H54 (cell line): ENCODE data around the gene GNAQ.

ENCODE experiments used
- DNase-seq: peaks from one replicate; pipeline ENCODE4 v3.0.0; 2011; ENCODE audit warnings: low spot score, mixed read lengths; ENCODE audit not compliant: insufficient read length
- FAIRE-seq: peaks from 3 replicates; lab custom pipeline; 2011; peaks lifted over from hg19 to GRCh38; lab: Jason Lieb, UNC
- POLR2A ChIP-seq: IDR thresholded peaks from 2 replicates; pipeline ENCODE4 v1.6.1; 2011; ENCODE audit warnings: low read depth, mild to moderate bottlenecking, low read length

GNAQ gene

DNA sequence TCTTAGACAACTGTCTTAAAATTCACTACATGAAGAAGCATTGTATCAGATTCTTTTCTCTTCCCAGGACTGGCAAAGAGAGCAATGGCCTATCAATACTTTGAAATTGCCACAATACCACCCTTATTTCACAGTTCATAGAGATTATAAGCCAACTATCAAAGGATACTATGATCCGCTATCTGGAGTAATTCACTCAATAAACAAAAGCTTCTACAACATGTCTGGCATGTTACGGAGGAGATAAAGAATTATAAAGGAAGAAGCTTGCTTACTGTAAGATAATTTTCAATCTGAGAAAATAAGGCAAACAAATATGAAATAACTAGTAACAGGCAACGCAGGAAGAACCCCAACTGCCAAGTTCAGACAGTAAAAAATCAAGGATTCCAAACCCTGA is 114.8 kb downstream of the GNAQ start:
- FAIRE-seq (no peak), DNase-seq (no peak)
- TF ChIP-seq POLR2A: no peak

DNA sequence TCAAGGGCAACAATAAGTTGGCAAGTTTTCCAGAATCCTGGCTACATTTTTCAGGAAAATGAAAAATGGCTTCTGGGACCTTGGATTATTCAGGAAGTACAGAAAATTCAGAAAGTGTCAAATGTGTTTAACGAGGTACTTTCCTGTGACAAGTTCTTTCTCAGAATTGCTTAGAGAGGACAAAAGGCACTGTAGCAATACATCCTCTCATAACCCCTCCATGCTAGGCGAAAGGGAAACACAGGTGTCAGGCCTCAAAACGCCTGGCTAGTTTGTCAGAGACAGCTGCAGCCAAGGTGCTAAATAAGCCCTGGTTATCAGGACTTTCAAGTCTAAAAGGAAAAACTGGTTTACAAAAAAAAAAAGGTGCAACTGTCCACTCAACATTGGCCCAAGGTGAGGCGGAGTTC is 115.2 kb downstream of the GNAQ start:
- FAIRE-seq: peak; percentile 98
- no peak for TF ChIP-seq POLR2A

DNA sequence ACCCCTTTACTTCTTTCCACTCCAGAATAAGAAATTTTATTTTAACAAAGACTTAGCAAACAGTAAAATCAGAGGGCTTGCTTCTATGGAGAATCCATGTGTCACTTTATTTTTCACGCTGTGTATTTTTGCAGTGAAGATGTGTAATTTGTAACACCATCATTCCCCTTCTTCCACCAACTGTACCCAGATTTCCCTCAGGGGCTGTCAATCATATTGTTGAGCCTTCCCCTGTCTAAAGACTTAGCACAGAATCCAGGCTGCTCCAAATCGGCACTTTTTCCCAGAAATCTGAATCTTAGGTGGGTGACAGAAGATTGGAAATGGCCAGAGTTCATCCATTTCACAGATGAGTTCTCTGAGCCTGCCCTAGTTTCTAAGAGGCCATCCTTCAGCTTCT is 115.9 kb downstream of the GNAQ start:
- TF ChIP-seq POLR2A: no peak
- DNase-seq: no peak
- peak; percentile 61 for FAIRE-seq

More for the DNA sequence above, 115.2 kb downstream of the GNAQ start:
- no peak for DNase-seq

DNA sequence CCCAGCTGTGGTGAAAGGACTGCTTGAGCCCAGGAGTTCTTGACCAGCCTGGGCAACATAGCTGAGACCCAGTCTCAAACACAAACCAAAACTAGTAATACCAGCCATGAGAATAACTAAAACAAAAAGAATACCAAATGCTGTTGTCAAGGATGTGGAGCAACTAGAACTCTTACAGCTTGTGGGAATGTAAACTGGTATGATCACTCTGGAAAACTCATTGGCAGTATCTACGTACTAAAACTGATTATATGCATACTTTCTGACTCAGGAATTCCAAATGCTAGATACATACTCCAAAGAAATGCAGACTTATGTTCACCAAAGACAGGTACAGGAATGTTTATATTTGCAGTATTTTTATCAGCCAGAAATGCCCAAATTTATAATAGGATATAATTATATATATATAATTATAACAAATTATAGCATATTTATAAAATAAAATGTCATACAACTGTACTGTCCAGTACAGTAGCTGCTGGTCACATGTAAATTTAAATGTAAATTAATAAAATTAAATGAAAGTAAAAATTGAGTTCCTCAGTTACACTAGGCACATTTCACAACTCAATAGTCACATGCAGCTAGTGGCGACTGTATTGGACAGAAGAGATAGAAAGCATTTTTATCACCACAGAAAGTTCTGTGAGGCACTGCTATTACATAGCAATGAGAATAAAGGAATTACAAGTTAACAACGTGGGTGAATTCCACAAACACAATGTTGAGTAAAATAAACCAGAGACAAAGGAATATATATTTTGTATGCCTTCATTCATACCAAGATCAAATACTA is 118.5 kb downstream of the GNAQ start:
- DNase-seq (no peak), FAIRE-seq (peak; percentile 75)
- TF ChIP-seq POLR2A: no peak

DNA sequence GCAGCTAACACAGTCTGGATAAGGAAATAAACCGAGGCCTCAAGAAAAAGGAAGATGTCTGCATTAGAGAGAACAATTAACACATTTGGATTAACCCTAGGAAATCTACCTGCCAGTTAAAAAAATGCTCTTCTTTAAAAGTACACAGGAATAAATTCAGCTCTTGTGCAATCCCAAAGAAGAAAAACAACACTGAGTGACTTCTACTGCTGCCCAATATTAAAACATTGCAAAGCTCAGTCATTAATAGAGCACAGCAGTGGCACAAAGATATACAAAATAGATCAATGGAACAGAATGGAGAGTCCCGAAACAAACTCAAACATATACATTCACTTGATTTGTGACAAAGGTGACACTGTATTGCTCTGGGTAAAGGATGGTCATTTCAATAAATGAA is 119.7 kb downstream of the GNAQ start:
- no peak for TF ChIP-seq POLR2A
- DNase-seq (no peak), FAIRE-seq (no peak)

DNA sequence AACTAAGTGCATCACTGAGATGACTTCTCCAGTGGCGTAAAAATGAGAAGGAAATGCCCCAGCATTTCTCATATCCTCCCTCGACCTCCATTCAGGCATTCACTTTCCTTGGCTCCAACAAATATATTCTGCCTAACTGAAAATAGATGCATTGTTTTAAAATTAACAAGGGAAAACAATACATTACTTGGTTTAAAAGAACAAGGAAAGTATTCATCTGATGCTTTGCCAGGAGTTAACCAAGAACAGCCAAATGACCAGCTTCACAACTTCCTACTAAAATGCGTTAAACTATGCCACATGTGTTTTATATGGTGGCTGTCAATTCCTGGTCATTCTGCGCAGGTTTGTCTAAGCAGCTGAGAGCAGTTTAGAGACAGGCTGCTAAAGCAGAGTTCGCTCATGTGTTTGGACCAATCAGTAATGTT is 121.4 kb downstream of the GNAQ start:
- DNase-seq (no peak), FAIRE-seq (peak; percentile 86)
- no peak for TF ChIP-seq POLR2A

DNA sequence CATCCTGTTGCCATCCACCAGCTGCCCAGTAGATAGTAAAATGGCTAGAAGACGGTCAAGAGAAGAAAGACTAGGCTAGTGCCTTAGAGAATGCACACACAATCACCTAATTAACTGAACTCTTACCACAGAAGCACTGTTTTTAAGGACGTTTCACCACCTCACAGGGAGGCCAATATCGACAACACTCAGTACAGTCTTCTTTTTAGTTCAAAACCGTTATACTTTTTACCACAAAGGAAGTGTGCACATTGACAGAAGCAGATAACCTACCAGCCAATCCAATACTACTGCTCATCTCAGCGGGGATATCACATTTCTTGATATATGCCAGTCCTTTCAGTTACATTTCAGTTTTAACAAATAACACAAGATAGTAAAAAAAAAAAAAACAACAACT is 122.3 kb downstream of the GNAQ start:
- FAIRE-seq (no peak), DNase-seq (no peak)

DNA sequence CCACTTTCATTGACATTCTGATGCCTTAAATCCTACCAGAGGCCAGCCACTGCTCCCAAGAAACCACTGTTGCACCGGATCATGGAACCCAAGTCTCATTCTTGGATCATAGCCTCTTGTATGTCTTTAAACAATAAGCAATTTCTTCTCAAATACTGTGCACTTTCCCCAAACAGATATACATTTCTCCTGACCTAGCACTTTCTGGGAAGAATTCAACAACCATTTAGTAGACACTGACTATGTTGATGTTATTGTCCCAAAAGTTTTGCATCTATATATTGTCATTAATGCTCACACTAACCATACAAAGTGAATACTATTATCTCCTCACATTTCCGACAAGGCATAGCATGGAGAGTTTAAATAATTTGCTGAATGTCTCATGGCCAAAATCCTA is 123.3 kb downstream of the GNAQ start:
- no peak for DNase-seq
- no peak for TF ChIP-seq POLR2A
- no peak for FAIRE-seq

More for the DNA sequence above, 122.3 kb downstream of the GNAQ start:
- no peak for TF ChIP-seq POLR2A

DNA sequence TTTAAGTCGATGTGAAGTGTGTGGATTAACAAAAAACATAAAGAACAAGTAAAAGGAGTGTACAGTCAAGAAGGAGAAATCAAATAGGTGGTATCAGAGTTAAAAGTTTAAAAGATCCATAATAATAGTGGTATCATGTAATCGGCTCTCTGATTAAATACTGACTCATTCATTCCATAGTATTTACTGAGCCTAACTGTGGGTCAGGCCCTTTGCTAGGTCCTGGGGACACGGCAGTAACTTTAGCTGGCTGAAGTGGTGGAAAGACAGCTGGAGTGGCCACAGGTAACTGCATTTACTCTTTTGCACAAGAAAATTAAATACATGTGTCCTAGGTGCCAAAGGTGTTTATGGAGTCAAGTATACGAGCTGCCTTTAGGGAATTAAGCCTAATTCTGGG is 124.0 kb downstream of the GNAQ start:
- no peak for TF ChIP-seq POLR2A
- peak; percentile 99 for FAIRE-seq
- DNase-seq: no peak

DNA sequence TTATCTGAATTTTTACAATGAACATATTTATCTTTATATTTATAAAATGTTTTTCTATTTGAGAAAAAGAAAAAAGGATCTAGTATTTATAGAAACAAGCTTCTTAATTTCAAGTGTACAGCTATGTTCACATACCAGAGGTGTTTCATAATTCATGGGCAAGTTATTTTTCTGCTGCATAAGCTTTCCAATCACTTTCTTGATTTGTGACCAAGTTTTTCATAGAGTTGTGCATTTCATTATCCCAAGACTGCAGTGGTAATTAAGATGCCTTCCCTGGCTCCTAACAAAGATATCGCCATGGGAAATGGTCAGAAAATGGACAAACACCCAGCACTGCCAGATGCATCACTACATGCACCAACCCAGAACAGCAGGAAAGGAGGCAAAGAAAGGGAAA is 124.6 kb downstream of the GNAQ start:
- DNase-seq: no peak
- no peak for FAIRE-seq
- no peak for TF ChIP-seq POLR2A

DNA sequence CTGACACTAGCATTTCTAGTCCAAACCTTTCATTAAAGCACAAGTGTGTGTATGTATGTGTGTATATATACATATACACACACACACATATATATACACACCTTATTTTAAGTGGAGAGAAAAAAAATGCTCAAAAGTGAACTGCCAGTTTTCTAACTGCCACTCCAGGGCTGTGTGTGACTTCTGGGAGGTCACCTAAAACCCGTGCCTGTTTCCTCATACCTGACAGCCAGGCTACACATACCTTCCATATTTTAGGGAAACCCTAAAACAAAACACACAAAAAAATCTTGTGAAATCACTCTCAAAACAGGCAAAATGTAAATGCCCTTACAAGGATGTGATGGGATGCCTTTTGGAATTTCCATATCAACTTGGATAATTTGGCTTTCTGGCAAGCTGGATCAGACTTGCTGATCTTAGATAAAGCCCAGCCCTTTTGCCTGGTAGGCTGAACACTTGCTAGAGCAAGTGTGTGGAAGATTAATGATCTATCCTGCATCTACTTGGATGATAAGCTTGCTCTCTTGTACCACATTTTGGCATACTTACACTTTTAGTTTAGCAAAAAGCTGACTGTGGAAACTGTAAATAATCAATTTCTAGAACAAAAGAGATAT is 127.8 kb downstream of the GNAQ start:
- FAIRE-seq: peak; percentile 41
- TF ChIP-seq POLR2A: no peak
- no peak for DNase-seq

DNA sequence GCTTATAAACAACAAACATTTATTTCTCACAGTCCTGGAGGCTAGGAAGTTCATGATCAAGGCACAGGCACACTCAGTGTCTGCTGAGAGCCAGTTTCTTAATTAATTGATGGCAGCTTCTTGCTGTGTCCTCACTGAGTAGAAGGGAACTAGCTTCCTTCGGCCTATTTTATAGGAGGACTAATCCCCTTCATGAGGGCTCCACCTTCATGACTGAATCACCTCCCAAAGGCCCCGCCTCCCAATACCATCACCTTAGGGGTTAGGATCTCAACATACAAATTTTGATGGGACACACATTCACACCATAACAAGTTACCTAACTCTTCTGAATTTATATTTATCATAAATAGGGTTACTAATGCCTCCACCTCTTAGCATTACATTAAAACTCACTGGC is 129.8 kb downstream of the GNAQ start:
- DNase-seq (no peak), FAIRE-seq (peak; percentile 11)
- no peak for TF ChIP-seq POLR2A

DNA sequence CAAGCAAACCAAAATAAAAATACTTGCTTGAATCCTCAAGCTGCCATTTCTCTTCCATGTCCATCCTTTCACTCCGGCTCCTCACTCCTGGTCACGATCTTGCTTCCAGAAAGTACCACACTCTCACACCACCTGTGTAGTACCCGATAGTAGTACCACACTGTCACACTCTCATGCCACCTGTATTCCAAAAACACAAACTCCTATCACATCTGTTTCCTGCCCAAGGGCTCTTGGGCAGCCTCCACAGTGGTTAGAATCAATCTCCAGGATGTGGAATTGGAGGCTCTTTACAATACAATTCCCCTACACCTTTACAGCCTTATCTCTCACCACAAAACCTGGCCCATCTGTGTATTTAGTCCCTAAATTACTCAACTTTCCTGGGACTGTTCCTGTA is 130.6 kb downstream of the GNAQ start:
- peak; percentile 78 for FAIRE-seq
- TF ChIP-seq POLR2A: no peak
- no peak for DNase-seq

DNA sequence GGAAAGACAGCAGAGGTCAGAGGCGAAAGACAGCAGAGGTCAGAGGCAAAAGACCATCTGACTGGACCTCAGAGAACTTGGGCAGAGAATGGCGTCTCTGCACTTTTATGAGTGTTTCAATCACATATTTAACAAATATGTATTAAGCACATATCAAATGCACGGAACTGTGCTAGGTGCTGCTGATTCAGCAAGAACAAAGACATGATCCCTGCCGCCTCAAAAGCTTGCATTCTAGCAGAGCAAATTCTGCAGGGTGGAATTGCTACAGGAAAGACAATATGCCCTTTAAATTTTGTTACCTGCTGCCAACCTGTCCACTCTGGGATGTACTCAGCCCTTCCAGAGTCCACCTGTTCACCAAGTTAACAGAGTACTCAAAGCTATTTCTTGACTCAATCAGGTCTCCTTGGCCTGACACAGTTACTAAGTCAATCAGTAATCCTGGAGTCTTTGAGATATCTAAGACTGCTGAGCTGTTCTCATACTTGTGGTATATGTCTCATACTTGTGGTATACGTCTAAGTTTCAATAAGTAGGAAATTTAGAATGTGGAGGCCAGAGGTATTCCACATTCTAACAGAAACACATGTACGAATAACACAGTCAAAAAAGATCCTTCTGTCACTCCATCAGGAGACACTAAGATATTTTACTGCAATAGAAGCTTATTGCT is 131.8 kb downstream of the GNAQ start:
- peak; percentile 98 for FAIRE-seq
- DNase-seq: peak; percentile 54
- no peak for TF ChIP-seq POLR2A
